SHP77 treated with DMSO at 0.1 percent for 48 hours (cell line): ENCODE data around the gene TSEN15.
"Not testable (repeated sequence)": the region's sequence is repeated elsewhere in the genome, so short reads cannot be mapped to it uniquely, and the experiment has no call there.

ENCODE experiments used
- DNase-seq: peaks from one replicate; lab custom pipeline; 2025; lab: John Stamatoyannopoulos, UW

Gene TSEN15

DNA sequence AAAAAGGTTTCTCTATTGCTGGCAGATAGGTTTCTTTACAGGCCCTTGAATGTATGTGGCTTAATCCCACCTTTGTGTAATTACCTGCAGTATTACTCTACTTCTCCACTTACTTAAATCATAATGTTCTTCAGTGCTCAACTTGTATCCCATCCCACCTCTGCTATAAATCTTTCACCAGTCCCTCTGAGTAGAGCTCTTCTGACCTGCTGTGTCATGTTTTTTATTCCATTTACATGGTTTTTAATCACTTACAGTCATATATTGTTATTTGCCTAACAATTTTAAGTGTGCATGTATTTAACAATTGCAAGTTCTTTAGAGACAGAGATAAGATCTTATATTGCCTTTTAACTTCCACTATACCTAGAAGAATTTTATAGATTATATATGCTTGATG is 2.4 kb downstream of the TSEN15 start:
- DNase-seq: no peak

DNA sequence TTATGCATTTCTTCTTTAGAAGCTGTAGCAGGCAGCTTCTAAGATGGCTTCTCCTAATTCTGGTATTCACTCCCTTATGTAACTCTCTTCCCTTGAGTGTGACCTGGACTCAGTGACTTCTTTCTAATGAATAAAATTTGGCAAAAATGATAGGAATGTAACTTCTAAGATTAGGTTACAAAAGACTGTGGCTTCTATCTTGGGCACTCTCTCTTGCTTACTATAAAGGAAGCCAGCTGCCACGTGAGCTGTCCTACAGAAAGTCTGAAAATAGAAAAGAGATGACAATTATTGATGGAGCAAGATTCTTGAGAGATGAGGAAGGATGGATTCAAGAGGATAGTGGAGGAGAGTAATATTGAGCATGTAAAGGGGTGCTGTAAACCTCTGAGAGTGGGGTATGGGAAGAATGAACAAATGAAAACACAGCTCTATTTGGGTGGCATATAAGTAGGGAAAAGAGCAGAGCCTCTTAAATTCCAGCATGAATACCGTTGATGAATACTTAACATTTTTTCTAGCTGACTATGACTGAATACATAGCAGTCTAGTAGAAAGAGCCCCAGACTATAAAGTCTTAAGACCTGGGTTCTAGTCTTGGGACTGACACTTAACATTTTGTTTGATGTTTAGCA is 5.5 kb downstream of the TSEN15 start:
- DNase-seq: no peak

DNA sequence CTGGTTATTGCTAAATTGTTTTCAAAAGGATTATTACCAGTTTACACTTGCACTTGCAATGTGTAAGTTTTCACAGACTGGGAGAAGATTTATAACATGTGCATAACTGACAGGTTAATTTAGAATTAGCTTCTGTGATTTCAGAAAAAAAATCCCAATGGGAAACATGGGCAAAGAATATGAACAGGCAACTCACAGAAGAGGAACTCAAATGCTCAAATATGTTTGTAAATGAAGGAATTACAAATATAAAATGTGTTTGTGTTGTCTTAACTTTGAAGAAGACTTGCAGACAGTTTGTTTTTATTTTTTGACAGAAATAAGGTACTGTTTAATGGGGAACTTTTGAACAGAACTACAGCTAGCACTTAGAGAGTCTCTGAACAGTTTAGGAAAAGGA is 8.4 kb downstream of the TSEN15 start:
- DNase-seq: no peak

DNA sequence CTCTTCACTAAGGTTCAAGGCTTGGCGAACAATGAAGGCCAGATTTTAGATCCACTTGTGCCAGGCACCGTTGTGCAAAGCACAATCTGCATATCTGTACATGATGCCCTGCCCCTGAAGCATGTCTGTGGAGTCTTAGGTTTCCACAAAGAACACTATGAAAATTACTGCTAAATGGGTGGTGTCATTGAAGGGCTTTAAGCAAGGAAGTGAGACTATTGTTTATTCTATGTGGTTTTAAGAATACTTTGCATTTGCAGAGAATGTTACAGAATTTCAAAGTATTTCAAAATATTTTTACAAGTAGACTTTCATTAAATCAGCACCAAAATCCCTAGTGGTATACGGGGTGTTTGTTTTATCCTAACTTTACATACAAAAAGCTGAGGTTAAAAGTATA is 8.8 kb downstream of the TSEN15 start:
- DNase-seq: no peak

DNA sequence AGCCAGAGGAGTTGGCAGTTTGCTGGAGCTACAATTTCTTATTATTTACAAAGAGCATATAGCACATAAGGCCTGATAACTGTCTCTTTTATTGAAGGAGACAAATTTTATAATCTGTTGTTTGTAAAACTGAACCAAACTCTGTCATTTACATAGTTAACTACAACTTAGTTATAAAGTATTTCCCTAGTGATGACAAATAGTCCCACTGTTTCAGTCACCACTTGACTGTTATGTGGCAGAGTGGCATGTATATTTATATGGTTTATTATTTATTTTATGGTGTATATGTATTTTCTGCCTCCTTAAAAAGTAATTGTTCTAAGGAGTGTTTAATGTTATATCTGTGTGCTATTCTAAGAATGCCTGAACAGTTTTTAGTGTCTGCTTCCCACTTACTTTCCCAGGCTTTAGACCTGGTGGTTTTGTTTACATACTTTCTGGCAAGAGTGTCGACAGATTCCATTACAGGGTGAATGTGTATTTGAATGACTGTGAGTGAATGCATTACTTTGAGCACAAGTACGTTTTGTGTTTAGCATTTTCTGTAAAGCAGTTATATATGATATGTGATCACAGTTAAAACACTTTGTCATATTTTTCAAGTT is 10.0 kb downstream of the TSEN15 start:
- DNase-seq: no peak

DNA sequence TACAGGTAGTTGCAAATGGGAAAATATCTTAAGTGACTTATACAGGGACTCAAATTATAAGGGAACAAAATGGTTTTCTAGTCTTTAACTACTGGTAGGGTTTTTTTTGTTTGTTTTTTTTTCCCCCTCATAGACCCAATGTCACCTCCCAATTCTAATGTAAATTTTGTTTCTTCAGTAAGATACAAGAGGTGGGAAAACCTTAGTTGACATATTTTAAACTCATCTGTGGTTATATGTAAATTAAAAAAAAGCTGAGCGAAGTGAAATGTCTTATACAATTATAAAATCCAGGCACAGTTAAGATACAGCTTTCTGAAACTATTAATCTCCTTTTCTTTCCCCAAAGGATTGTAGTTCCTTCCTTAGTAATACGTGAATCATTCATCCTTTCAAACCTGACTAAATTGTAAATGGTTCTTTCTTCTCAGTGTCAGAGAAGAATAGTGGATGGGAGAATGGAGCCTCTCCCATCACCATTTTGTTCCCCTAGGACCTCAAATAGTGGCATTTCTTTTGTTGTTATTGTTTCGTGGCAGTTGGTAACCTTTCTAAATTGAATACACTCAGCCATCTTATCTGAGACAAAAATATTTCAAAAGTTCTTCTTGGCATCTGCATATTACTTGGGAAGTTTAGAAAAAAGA is 11.2 kb downstream of the TSEN15 start:
- DNase-seq: no peak

DNA sequence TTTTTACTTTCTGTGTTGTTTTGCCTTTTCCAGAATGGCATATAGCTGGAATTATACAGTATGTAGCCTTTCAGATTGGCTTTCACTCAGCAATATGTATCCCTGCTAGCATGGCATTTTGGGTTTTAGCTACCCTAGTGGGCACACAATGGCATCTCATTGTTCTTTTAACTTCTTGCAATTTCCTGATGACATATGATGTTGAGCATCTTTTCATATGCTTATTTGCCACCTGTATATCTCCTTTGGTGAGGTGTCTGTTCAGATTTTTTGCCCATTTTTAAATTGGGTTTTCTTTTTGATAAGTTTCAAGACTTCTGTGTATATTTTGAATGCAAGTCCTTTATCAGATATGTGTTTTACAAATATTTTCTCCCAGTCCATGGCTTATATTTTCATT is 14.0 kb downstream of the TSEN15 start:
- no peak for DNase-seq

DNA sequence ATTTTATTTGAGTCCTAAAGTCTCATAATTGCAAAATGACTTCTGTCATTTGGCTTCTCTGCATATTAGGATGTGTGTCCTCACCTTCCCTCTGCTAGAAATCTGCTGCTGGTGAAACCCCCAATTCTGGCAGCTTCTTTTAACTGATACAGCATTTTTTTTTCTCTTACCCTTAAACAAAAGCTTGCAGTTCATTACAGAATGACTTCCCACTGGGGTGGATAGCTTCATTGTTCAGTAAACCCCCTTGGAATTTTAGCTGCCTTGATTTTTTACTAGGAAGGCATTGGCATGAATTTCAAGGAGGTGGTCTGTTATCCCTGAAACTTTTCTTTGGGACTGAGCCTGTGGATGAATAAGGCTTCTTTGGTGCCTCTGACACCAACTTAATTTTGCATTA is 16.8 kb downstream of the TSEN15 start:
- DNase-seq: no peak

DNA sequence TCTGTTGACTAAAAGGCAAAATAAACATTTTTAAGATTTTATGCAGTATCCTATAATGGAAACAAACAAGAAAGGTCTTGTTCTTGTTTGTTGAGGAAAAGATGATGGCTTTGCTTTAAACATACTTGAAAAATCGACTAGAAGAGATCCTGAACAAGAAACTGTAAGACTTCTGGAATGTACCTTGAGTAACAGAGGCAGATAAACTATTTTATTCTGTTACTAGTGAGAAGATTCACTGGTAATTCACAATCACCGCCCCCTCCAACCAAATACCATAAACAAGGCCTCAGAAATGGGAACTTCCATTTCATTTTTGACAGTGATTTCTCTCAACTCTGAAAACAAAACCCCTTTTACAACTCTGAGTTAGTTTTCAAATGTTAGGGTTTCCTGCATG is 18.1 kb downstream of the TSEN15 start:
- DNase-seq: no peak

DNA sequence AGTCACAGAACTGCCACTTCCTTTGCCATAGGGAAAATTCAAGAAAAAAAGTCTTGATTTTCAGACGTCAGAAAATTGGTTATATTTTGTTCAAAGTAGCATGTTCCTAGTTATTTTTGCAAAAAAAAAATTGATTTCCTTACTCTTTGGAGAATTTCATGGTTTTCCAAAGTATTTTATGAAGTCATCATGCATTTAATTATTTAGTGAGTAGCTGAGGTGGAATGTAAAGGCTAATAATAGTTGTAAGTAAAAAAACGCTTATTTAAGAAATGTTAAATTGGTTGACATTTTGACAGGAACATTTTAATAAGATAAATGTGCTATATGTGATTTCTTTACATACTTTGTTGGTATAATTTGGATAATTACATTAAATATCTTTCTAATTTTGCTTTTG is 20.8 kb downstream of the TSEN15 start:
- no peak for DNase-seq

DNA sequence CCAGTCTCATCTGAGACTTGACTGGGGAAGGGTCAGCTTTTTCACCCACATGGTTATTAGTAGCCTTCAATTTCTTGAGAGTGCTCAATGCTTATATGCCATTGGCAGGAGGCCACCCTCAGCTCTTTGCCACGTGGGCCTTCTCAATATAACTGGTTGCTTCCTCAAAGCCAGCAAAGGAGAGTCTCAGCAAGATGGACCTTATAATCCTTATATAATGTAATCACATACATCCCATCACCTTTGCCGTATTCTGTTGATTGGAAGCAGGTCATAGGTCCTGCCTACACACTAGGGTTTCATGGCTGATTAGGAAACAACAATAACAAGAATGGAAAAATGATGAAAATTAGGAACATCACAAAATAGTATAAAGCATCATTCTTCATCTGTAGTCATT is 22.9 kb downstream of the TSEN15 start:
- DNase-seq: no peak

DNA sequence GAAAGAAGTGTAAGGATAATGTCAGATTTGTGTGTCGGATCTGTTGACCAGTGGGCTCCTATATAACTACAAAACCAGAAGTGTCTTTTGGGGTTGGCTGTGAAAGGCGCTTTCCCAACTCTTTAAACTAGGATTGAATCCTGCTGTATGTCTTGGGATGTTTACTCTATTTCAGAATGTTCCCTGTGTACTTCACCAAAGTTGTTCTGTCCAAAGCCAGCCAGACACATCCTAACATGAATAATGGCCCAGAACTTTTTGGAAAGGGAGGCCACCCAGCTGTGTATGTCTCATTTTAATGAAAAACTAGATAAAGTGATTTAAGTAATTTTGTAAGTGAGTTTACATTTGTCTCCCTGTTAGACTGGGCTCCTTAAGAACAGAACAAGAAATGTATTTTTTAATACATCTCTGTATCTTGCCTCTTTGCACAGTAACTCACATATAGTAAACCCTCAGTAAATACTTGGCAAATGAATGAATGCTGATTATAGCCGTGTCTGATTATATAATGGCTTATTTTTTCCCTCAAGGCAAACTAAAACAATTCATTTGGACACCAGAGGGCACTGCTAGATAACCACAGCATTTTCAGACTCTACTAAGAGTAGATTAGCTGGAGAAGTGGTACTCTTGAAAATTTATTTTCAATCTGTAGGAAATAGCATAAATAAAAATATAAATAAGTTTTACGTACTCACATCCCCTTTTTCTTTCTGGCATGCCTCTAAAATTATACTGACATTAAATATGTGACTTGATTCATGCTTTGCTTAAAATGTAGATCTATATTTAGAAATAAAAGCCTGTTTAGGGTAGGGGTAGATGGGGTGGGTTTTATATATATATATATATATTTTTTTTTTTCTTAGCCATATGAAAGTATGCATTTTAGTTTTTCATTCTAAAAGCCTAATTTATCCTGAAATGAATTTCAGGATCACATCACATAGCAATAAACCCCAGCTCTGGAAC is 23.8 kb downstream of the TSEN15 start:
- peak; percentile 24 for DNase-seq

DNA sequence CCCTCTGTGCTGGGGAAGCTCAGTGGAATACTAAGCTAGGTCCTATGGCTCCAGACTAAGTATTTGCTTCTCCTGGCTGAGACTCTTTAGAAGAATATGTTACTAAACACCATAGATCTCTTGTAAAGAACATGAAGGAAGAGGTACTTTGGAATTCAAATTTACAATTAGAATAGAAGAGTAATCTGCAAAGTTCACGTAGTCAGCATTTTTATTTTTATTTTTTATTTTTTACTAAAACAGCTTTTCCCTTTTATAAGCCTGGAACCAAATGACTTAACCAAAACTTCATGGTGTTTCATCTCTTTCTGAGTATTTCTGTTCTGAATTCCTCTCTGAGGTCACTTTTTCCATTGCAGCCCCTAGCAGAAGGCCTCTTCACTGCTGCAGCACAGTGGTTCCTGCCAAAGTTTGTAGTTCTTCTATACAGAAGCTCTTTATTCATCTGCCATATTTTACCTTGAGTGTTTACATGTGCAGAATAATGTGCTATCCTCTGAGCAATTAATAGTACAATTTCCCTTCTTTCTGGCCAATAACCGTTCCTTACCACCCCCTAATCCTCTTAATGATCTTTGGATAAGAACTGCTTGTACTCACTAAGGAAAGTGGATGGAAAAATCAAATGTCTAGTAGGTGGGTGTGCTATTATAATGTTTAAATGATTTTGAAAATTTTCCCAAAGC is 27.2 kb downstream of the TSEN15 start:
- no peak for DNase-seq

DNA sequence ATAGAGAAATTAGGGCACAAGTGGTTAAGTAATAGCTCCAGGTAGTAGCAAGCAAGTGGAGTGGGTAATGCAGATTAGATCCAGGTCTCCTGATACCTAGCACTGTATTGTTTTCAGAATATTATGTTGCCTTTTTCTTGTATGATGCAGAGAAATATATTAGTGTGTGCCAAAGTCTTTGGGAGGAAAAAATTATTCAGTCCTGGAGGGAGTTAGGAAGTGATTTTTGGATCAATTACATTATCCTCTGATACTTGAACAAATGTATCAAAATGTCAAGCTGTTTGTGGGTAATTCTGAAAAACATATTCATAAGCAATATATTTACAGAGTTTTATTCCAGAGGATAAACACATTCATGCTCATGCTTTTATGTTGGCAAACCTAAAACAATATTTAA is 28.8 kb downstream of the TSEN15 start:
- DNase-seq: no peak

DNA sequence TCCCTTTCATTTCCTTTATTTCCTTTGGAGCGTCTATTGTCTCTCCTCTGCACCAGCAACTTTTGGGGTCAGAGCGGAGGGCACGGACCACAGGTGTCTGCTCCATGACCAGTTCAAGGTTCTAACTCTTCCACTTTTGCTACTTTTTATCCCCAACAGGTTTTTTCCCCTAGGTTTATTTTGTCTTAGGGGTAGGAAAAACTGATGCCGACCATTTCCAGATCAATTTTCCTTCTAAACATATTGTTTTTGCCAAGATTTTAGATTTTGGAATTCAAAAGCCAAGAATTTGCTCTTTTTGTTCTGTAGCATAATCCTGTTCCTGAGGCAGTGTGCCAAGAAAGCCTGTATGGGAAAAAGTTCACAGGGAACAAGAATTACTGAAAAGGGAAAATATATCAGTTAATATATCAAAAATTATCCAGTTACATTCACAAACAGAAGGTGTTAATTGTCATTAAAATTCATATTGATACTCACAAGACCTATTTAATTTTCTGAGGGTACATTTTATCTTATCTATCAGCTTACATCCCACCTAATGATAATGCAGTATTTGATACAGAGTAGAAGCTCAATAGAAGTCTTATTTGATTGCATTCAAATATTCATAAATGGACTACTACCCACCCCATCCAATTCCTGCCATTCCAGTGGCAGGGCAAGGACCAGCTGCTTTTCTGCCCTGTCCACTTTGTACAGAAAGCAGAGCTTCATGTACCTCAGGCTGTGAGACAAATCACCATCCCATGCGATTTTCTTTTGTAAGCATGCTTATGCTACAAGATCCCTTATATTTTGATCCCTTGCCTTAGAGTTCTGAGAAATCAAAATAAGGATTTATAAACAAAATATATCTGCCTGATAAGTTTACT is 31.2 kb downstream of the TSEN15 start:
- DNase-seq: no peak

DNA sequence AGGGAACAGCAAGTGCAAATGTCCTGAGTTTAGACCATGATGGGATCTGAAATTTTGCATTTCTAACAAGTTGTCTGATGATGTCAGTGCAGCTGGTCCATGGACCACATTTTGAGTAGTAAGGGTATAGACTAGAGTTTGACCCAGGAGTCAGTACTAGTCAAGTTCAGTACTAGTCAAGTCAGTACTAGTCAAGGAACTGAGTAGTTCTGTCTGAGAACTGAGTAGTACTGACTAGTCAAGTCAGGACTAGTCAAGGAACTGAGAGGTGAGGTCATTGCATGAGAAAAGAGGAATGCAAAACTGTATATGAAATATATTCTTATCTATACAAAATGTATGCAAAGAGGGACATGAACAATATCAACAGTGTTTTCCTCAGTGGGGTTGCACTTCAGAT is 34.1 kb downstream of the TSEN15 start:
- no peak for DNase-seq

DNA sequence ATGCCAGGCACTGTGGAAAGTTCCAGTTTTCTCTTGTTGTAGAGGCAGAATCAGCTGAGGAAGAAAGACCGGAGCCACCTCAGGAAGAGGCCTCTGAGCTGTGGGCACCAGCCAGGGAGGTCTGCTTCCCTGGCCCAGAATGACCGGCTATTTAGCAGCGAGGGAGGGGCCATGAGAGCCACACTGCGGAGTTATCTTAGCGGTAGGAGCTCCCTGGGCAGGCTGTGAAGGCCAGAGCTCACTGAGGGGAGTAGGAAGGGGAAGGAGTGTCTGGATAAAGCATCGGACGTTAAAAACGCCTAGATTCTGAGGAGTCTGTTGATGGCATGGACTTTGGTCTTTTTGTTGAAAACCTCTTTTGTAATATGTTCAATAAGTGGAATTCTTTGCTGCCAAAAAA is 36.5 kb downstream of the TSEN15 start:
- DNase-seq: no peak

DNA sequence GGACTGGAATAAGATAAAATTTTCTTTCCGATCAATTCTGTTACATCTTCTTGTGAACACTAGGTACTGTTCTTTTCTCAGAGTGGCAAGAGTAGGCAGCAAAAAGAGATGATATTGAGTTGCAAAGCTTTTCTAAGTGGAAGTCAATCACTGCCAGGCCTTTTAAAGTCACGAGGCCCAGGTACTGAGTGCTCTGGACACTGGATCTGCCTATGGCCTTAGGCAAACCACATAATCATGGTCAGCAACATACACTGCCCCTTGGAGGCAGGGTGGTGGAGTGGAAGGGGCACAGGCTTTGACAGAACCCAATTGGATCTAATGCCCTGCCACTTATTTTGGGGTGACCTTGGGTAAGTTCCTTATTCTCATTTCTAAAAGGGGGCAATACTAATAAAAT is 41.5 kb downstream of the TSEN15 start:
- no peak for DNase-seq

DNA sequence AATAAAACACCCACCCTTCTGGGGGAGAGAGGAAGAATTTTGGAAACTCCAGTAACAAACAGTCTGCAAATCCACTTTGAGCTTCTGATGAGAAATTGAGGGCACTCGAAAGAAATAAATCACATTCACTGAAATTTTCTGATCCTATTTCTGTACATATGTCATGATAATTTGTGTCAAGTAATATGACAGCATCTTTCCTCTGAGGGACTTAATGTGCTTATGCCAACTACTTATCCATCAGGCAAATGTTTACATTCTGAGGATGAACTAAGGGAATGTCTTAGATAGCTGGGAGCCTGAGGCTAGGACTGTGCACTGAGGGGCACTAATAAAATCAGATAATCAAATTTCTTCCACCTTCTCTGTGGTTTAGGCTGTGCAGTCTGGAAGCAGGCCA is 44.5 kb downstream of the TSEN15 start:
- DNase-seq: no peak

DNA sequence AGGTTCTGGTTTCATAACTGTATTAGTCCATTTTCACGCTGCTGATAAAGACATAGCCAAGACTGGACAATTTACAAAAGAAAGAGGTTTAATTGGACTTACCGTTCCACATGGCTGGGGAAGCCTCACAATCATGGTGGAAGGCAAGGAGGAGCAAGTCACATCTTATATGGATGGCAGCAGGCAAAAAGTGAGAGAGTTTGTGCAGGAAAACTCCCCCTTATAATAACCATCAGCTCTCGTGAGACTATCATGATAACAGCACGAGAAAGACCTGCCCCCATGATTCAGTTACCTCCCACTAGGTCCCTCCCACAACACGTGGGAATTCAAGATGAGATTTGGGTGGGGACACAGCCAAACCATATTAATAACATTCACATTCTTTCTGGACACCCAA is 45.0 kb downstream of the TSEN15 start:
- DNase-seq: not testable (repeated sequence)

DNA sequence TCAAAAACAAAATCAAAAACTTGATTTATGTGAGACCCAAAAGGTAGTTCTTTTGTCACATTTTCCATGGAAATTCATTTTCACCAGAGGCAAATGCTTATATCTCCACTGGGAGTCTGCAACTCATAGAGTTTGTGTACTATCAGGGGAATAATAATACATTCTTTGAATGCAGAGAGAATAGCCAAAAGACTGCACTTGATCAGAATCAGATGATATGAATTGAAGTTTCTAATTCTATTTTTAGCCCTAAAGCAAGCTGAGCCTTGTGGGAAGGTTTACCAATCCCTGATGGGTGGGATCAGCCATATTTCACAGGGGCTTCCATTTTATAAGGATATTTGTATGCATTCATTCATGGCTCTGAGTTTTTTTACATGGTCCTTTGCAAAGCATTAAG is 49.6 kb downstream of the TSEN15 start:
- DNase-seq: no peak
